Measurements from ENCODE around the gene ANKS6.

- no peak for TF ChIP-seq CTCF (IDR thresholded peaks at IDR 0.05 in 8 of 11, conservative IDR thresholded peaks at IDR 0.05 in 3 of 11)
- no peak for TF ChIP-seq POLR2A (IDR thresholded peaks at IDR 0.05)
- no peak for TF ChIP-seq POLR2AphosphoS5 (IDR thresholded peaks at IDR 0.05)
Observed at GRCh38 chr9:98786750-98787510, 9.4 kb downstream of the ANKS6 start.

Measured in spleen (tissue), 7 donors.